K562 (cell line): Measurements from ENCODE around the gene MCM7. TPM values are rescaled to one million over a fixed set of nuclear protein-coding genes. Genes with fewer than 3 reads are reported as not detected.
A peak's percentile ranks its signal among the peaks of the same experiment; 100 is the strongest.

Experiments used
- ATAC-seq: fragments of 200-7000 bp; cut with Tn5 transposase; 3 replicates; pipeline ENCODE4 v1.9.1; 2020; ENCODE audit warnings: moderate library complexity
- BruUV-seq: library from RNA; stranded (reverse); fragments of 400-500 nt; replicated peaks from 2 replicates; lab custom pipeline; 2021; lab: Mats Ljungman, UMichigan
- CTCF ChIA-PET: fragments of 300-600 bp; formaldehyde crosslinking; extraction: SDS; loops from one replicate; lab custom pipeline; 2021; ENCODE audit warnings: low intra/inter-chr PET ratio; lab: Yijun Ruan, JAX
- POLR2A ChIA-PET: fragments of 300-600, 350-650 bp; sonication (Branson Sonifier 250); formaldehyde crosslinking; extraction: SDS; loops from one replicate; lab custom pipeline; 2021; ENCODE audit warnings: antibody characterized with exemption, inconsistent platforms; lab: Yijun Ruan, JAX
- DNase-seq, 4 experiments: peaks; one replicate each; pipeline versions ENCODE4 v3.0.0 to v3.0.0-alpha.2; 2011 to 2018; ENCODE audit warnings: low spot score in 3 of 4, mixed read lengths in 3 of 4; ENCODE audit errors: extremely low read depth in 1 of 4
- FAIRE-seq: peaks from 2 replicates; lab custom pipeline; 2011; peaks lifted over from hg19 to GRCh38; lab: Jason Lieb, UNC
- H2AFZ ChIP-seq: 2 replicates; pipeline ENCODE4 v1.6.0; 2011; ENCODE audit warnings: low read depth, low read length, control low read depth, inconsistent platforms
- H3K27ac ChIP-seq: fragments of 200-600 bp; 3 replicates; pipeline ENCODE4 v1.8.0; 2011; ENCODE audit warnings: low read depth, mild to moderate bottlenecking, control low read depth, inconsistent platforms, low read length, moderate library complexity, mixed read lengths; ENCODE audit errors: extremely low read depth
- H3K27me3 ChIP-seq, 2 experiments: fragments of 300-600 bp in 1 of 2; 2 replicates in 1 of 2; 3 replicates in 1 of 2; pipeline versions ENCODE4 v1.6.0 to v1.8.0; 2011; ENCODE audit warnings: inconsistent platforms in 2 of 2, low read length in 2 of 2, mild to moderate bottlenecking in 1 of 2, mixed read lengths in 1 of 2, moderate library complexity in 1 of 2; ENCODE audit not compliant: control insufficient read depth in 2 of 2, insufficient read depth in 2 of 2
- H3K36me3 ChIP-seq: fragments of 300-600 bp; 3 replicates; pipeline ENCODE4 v1.8.0; 2011; ENCODE audit warnings: mild to moderate bottlenecking, low read length, inconsistent platforms; ENCODE audit not compliant: control insufficient read depth, insufficient read depth
- H3K4me1 ChIP-seq, 2 experiments: fragments of 200-600 bp in 1 of 2; replicated peaks in 1 of 2; 2 replicates in 1 of 2; 3 replicates in 1 of 2; pipeline versions ENCODE4 v1.5.1 to v1.8.0; 2011; ENCODE audit warnings: inconsistent platforms in 2 of 2, low read length in 2 of 2, mild to moderate bottlenecking in 1 of 2, mixed read lengths in 1 of 2, moderate library complexity in 1 of 2; ENCODE audit not compliant: control insufficient read depth in 2 of 2, insufficient read depth in 2 of 2
- H3K4me2 ChIP-seq: 2 replicates; pipeline ENCODE4 v1.6.1; 2011; ENCODE audit warnings: low read length, control low read depth, inconsistent platforms, mixed read lengths; ENCODE audit not compliant: insufficient read depth
- H3K4me3 ChIP-seq: fragments of 200-600 bp; sonication (generic), shearing (Covaris generic); 2 replicates; pipeline ENCODE4 v1.5.1; 2016; ENCODE audit warnings: control low read depth, inconsistent platforms
- H3K79me2 ChIP-seq: fragments of 200-600 bp; 3 replicates; pipeline ENCODE4 v1.8.0; 2011; ENCODE audit warnings: low read length, inconsistent platforms; ENCODE audit not compliant: control insufficient read depth, insufficient read depth
- H3K9ac ChIP-seq, 2 experiments: 2 replicates each; pipeline versions ENCODE4 v1.6.0 to v1.6.1; 2011; ENCODE audit warnings: low read depth in 2 of 2, low read length in 2 of 2, control low read depth in 1 of 2, inconsistent platforms in 1 of 2, mild to moderate bottlenecking in 1 of 2, mixed read lengths in 1 of 2; ENCODE audit not compliant: insufficient read depth in 1 of 2
- H3K9me1 ChIP-seq: one replicate; pipeline ENCODE4 v1.6.0; 2011; ENCODE audit warnings: inconsistent platforms, mild to moderate bottlenecking, low read length, moderate library complexity; ENCODE audit not compliant: control insufficient read depth, insufficient read depth
- H3K9me3 ChIP-seq: replicated peaks from 2 replicates; pipeline ENCODE4 v1.5.1; 2011; ENCODE audit warnings: low read depth, low read length, inconsistent platforms; ENCODE audit not compliant: control insufficient read depth, insufficient read depth
- H4K20me1 ChIP-seq: replicated peaks from 2 replicates; pipeline ENCODE4 v1.6.1; 2011; ENCODE audit warnings: low read length, inconsistent platforms, mixed read lengths; ENCODE audit not compliant: control insufficient read depth, insufficient read depth
- ADNP ChIP-seq: fragments of 200-800 bp; sonication (Bioruptor generic); IDR thresholded peaks from 2 replicates; pipeline ENCODE4 v1.6.1; 2016; ENCODE audit warnings: missing genetic modification characterization, missing compliant biosample characterization
- DMBX1 ChIP-seq: fragments of 250-450 bp; sonication (Bioruptor Pico); IDR thresholded peaks from 2 replicates; pipeline ENCODE4 v1.8.0; 2022; ENCODE audit warnings: inconsistent platforms, mild to moderate bottlenecking, moderate library complexity, borderline replicate concordance
- FOSL1 ChIP-seq: fragments of 200-800 bp; sonication (Bioruptor generic); conservative IDR thresholded peaks from 2 replicates; pipeline ENCODE4 v1.6.1; 2016; ENCODE audit warnings: missing genetic modification characterization, missing compliant biosample characterization
- GABPA ChIP-seq: fragments of 200-800 bp; sonication (Bioruptor generic); conservative IDR thresholded peaks from 2 replicates; pipeline ENCODE4 v1.6.1; 2016; ENCODE audit warnings: low read depth, missing genetic modification characterization, missing compliant biosample characterization
- HMG20A ChIP-seq: fragments of 450-650 bp; formaldehyde crosslinking; conservative IDR thresholded peaks from 2 replicates; pipeline ENCODE4 v1.4.0; 2020; ENCODE audit warnings: mild to moderate bottlenecking, mixed read lengths
- MYC ChIP-seq, 2 experiments: fragments of 250-450 bp in 1 of 2; sonication (Bioruptor Pico) in 1 of 2; IDR thresholded peaks; 2 replicates each; pipeline versions ENCODE4 v1.5.1 to v1.6.1; 2012 to 2021; ENCODE audit warnings: low read depth in 2 of 2, borderline replicate concordance in 1 of 2, improper control_type of control experiment in 1 of 2, low read length in 1 of 2, mild to moderate bottlenecking in 1 of 2, moderate library complexity in 1 of 2
- NR2F6 ChIP-seq: fragments of 450-650 bp; formaldehyde crosslinking; IDR thresholded peaks from 2 replicates; pipeline ENCODE4 v1.4.0; 2020; ENCODE audit warnings: mild to moderate bottlenecking
- NR3C1 ChIP-seq: sonication (generic); formaldehyde crosslinking; IDR thresholded peaks from 2 replicates; pipeline ENCODE4 v1.8.1; 2022; ENCODE audit warnings: missing genetic modification reagents
- SMARCC2 ChIP-seq: fragments of 450-650 bp; IDR thresholded peaks from 2 replicates; pipeline ENCODE4 v1.6.1; 2017; ENCODE audit warnings: antibody characterized with exemption, moderate library complexity, mild to moderate bottlenecking, low read depth
- SMARCE1 ChIP-seq: fragments of 450-650 bp; IDR thresholded peaks from 2 replicates; pipeline ENCODE4 v1.7.1; 2016; ENCODE audit warnings: mild to moderate bottlenecking
- SRSF9 ChIP-seq: fragments of 200-400 bp; formaldehyde crosslinking; IDR thresholded peaks from 2 replicates; pipeline ENCODE4 v1.6.1; 2017; ENCODE audit warnings: low read depth, low read length, borderline replicate concordance
- ZNF23 ChIP-seq: fragments of 250-450 bp; sonication (Bioruptor Pico); IDR thresholded peaks from 2 replicates; pipeline ENCODE4 v1.4.0; 2020; ENCODE audit warnings: mild to moderate bottlenecking
- ZNF311 ChIP-seq: fragments of 250-450 bp; sonication (Bioruptor Pico); IDR thresholded peaks from 2 replicates; pipeline ENCODE4 v1.4.0; 2020; ENCODE audit warnings: mild to moderate bottlenecking, moderate library complexity
- WGBS: fragments of 100-300 bp; shearing (Covaris generic); methylation state at CpG from one replicate; pipeline ENCODE4 v1.1.6; 2016; ENCODE audit warnings: low coverage, mixed read lengths; ENCODE audit not compliant: insufficient coverage; ENCODE audit errors: missing lambda C conversion rate; 5-methylcytosine and 5-hydroxymethylcytosine counted together
- in situ Hi-C: fragments of 300-500 bp; cut with MboI; formaldehyde crosslinking; loops from 4 replicates; pipeline ENCODE4 v1.15.0; 2018; ENCODE audit warnings: inconsistent platforms, mixed read lengths
- intact Hi-C: fragments of 100-400 bp; cut with micrococcal nuclease; formaldehyde crosslinking; loops from 2 replicates; pipeline ENCODE4 v1.14.2; 2022
- polyA plus RNA-seq, 8 experiments: library from polyadenylated mRNA; depleted of rRNA in 4 of 8; stranded (reverse) in 5 of 8; unstranded in 3 of 8; fragments of >200 nt; fragmentation: Nextera tagmentation in 2 of 8; fragmentation: Illumina TruSeq in 1 of 8; extraction: Ambion mirVana in 2 of 8; extraction: Trizol in 1 of 8; gene quantifications; 2 replicates each; pipeline versions ENCODE4 v1.2.1 to v1.2.3, GENCODE V29; 2011 to 2014; ENCODE audit warnings: inconsistent platforms in 1 of 8, missing spikeins in 1 of 8
- total RNA-seq, 7 experiments: library from RNA; depleted of rRNA in 6 of 7; stranded (reverse); fragments of >200 nt in 6 of 7; fragmentation: Illumina TruSeq in 2 of 7; extraction: Trizol in 2 of 7; gene quantifications; 2 replicates each; pipeline versions ENCODE4 v1.2.1 to v1.2.3, GENCODE V29; 2011 to 2021; ENCODE audit warnings: low replicate concordance in 1 of 7
- TF ChIP-seq, protein P1 (sequence below), 3 experiments: IDR thresholded peaks in 2 of 3; conservative IDR thresholded peaks in 1 of 3; 2 replicates each; pipeline ENCODE4 v1.5.1; 2011 to 2012; ENCODE audit warnings: low read length in 3 of 3, mild to moderate bottlenecking in 3 of 3, control low read depth in 2 of 3, improper control_type of control experiment in 1 of 3, inconsistent platforms in 1 of 3, low read depth in 1 of 3, mixed read lengths in 1 of 3, moderate library complexity in 1 of 3; ENCODE audit not compliant: insufficient read depth in 2 of 3
- TF ChIP-seq, protein P2 (sequence below): sonication (generic); IDR thresholded peaks from 2 replicates; pipeline ENCODE4 v1.6.1; 2016
- TF ChIP-seq, protein P3 (sequence below), 2 experiments: fragments of 450-650 bp in 1 of 2; sonication (generic) in 1 of 2; formaldehyde crosslinking in 1 of 2; IDR thresholded peaks in 1 of 2; conservative IDR thresholded peaks in 1 of 2; 2 replicates each; pipeline versions ENCODE4 v1.6.1 to v1.8.1; 2016 to 2023; ENCODE audit warnings: mild to moderate bottlenecking in 2 of 2, moderate library complexity in 2 of 2, inconsistent platforms in 1 of 2, missing genetic modification reagents in 1 of 2

MCM7 gene
- total and polyA plus RNA-seq, 9 of the 15 experiments (the other 6 are each of a cell fraction or from before 2014, with no cell fraction given) = 329 to 856 (median 437) TPM

DNA sequence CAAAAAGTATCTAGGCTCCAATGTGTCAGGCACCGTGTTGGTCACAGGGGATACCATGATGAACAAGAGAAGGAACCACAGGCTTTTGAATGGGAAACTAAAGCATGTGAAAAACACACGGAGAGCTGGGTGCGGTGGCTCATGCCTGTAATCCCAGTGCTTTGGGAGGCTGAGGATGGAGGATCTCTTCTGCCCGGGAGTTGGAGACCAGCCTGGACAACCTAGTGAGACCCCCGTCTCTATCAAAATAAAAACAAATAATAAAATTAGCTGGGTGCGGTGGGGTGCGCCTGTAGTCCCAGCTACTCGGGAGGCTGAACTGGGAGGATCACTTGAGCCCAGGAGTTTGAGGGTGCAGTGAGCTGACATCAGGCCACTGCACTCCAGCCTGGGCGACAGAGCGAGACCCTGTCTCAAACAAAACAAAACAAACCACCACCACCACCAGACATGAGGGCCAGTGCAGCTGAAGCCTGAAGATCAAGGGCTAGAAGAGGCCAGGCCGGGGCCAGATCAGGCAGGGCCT lies 13.0 kb downstream of the MCM7 start (continued):
- TF ChIP-seq, protein P1, sequence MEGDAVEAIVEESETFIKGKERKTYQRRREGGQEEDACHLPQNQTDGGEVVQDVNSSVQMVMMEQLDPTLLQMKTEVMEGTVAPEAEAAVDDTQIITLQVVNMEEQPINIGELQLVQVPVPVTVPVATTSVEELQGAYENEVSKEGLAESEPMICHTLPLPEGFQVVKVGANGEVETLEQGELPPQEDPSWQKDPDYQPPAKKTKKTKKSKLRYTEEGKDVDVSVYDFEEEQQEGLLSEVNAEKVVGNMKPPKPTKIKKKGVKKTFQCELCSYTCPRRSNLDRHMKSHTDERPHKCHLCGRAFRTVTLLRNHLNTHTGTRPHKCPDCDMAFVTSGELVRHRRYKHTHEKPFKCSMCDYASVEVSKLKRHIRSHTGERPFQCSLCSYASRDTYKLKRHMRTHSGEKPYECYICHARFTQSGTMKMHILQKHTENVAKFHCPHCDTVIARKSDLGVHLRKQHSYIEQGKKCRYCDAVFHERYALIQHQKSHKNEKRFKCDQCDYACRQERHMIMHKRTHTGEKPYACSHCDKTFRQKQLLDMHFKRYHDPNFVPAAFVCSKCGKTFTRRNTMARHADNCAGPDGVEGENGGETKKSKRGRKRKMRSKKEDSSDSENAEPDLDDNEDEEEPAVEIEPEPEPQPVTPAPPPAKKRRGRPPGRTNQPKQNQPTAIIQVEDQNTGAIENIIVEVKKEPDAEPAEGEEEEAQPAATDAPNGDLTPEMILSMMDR (IDR thresholded peaks at IDR 0.05 in 2 of 3, conservative IDR thresholded peaks at IDR 0.05 in 1 of 3; ENCODE audit: insufficient read depth in 2 of 3, low read depth in 1 of 3, low read length in 3 of 3) = no peak
- TF ChIP-seq ADNP (tag) (no peak), GABPA (tag) (no peak), SRSF9 (no peak), NR2F6 (no peak), ZNF311 (CRISPR knock-in tag) (no peak)
- TF ChIP-seq, all 486 proteins: peak for 14

DNA sequence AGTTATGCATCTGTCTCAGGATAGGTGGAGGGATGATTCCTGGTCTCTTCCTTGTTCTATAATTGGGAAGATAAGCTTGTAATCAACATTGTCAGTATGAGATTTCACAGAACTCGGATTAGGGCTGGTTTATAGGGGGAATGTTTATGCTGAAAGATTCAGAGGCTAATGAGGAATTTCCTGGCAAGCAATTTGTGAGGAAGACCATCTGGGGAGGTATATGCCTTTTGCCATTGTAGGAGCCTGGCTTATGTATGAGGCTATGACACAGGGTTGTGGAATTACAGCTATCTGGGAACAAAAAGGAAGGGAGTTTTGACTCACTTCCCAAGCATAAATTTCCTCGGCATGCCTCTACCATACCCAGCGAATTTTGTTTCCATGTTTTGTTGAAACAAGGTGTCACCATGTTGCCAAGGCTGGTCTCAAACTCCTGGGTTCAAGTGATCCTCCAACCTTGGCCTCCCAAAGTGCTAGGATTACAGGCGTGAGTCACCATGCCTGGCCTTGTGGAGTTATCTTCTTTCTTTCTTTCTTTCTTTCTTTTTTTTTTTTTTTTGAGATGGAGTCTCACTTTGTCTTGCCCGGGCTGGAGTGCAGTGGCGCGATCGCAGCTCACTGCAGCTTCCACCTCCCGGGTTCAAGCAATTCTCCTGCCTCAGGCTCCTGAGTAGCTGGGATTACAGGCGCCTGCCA lies 14.0 kb downstream of the MCM7 start:
- Histone ChIP-seq H3K9me1 (no peaks in the 10 kb centered on the region), H3K27ac (no peak overlapping the region; the same call in 2 of the 3 replicates), H4K20me1 (peaks cover 10% of the 10 kb centered on the region; the same call in 1 of the 2 replicates), H3K27me3 (no peaks in the 10 kb centered on the region), H3K9ac (no peak overlapping the region), H3K4me3 (no peak overlapping the region), H3K4me1 (peaks cover 31 to 32% of the 10 kb centered on the region in 2 experiments), H3K79me2 (peaks cover 19% of the 10 kb centered on the region), H2AFZ (peak overlapping the region; percentile 53), H3K36me3 (peaks cover 24% of the 10 kb centered on the region), H3K9me3 (no peaks in the 10 kb centered on the region), H3K4me2 (no peak overlapping the region)
- DNase-seq = no peak
- no TSS peak for BruUV-seq
- POLR2A ChIA-PET = interaction anchor here (7.9 kb wide), 1 partner anchor 14 kb away, joined by 115 read pairs; the partner anchor contains the start of genes AP4M1 and MCM7
- ATAC-seq = no peak
- in situ Hi-C loops (no loop called here), intact Hi-C loops (no loop called here)
- CTCF ChIA-PET = no interaction called here
- FAIRE-seq = no peak
- 77% methylated on average over 10 of the region's 10 CpGs for WGBS
- TF ChIP-seq DMBX1 (CRISPR knock-in tag) = peak; percentile 20; the same call in 1 of the 2 replicates
- no peak for TF ChIP-seq FOSL1
- no peak for TF ChIP-seq ZNF23 (CRISPR knock-in tag)
- TF ChIP-seq, protein P2, sequence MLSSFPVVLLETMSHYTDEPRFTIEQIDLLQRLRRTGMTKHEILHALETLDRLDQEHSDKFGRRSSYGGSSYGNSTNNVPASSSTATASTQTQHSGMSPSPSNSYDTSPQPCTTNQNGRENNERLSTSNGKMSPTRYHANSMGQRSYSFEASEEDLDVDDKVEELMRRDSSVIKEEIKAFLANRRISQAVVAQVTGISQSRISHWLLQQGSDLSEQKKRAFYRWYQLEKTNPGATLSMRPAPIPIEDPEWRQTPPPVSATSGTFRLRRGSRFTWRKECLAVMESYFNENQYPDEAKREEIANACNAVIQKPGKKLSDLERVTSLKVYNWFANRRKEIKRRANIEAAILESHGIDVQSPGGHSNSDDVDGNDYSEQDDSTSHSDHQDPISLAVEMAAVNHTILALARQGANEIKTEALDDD = no peak
- TF ChIP-seq NR3C1 = no peak
- TF ChIP-seq, protein P3, sequence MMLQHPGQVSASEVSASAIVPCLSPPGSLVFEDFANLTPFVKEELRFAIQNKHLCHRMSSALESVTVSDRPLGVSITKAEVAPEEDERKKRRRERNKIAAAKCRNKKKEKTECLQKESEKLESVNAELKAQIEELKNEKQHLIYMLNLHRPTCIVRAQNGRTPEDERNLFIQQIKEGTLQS (IDR thresholded peaks at IDR 0.05) = peak; percentile 21; the same call in 1 of the 2 replicates
- TF ChIP-seq, protein P3 (CRISPR knock-in tag; conservative IDR thresholded peaks at IDR 0.05) = no peak
- TF ChIP-seq HMG20A (CRISPR knock-in tag) = no peak
- TF ChIP-seq MYC (IDR thresholded peaks at IDR 0.05; ENCODE audit: low read depth, low read length) = no peak
- TF ChIP-seq MYC (CRISPR knock-in tag; IDR thresholded peaks at IDR 0.05; ENCODE audit: borderline replicate concordance, low read depth) = no peak
- peak; percentile 29; the same call in 1 of the 2 replicates for TF ChIP-seq SMARCE1
- TF ChIP-seq SMARCC2 = no peak
